NCI-H748 (cell line): Measurements from ENCODE around the gene NLGN1.
"Not testable (repeated sequence)": the region's sequence is repeated elsewhere in the genome, so short reads cannot be mapped to it uniquely, and the experiment has no call there.

Experiments
- DNase-seq: peaks from one replicate; lab custom pipeline; 2025; ENCODE audit not compliant: unreplicated experiment; lab: John Stamatoyannopoulos, UW

The NLGN1 gene

GRCh38 chr3:173397161-173398110 is at the start of gene NLGN1:
Gene NLGN1 (plus strand): TSS chr3:173397744.
- peak; percentile 83 for DNase-seq

- DNase-seq, result no peak
Observed at GRCh38 chr3:173351886-173352285, 45.7 kb upstream of the NLGN1 start.

GRCh38 chr3:173353137-173353536 is 44.4 kb upstream of the NLGN1 start:
- not testable (repeated sequence) for DNase-seq

GRCh38 chr3:173354124-173354523 is 43.4 kb upstream of the NLGN1 start:
- DNase-seq, result no peak

- DNase-seq, result peak; percentile 28
Observed at GRCh38 chr3:173371848-173372487, 25.6 kb upstream of the NLGN1 start.

GRCh38 chr3:173380681-173381080 is 16.9 kb upstream of the NLGN1 start:
- no peak for DNase-seq

- not testable (repeated sequence) for DNase-seq
Observed at GRCh38 chr3:173381936-173382335, 15.6 kb upstream of the NLGN1 start.

GRCh38 chr3:173395073-173395411 is 2.5 kb upstream of the NLGN1 start:
- DNase-seq, result peak; percentile 91

GRCh38 chr3:173395412-173396181 is 1.9 kb upstream of the NLGN1 start:
- DNase-seq, result peak; percentile 96

- DNase-seq, result peak; percentile 75
Observed at GRCh38 chr3:173396191-173397041, 1.1 kb upstream of the NLGN1 start.

GRCh38 chr3:173398111-173398479 is 551 bp downstream of the NLGN1 start:
- no peak for DNase-seq

GRCh38 chr3:173399044-173399443 is 1.5 kb downstream of the NLGN1 start:
- DNase-seq, result no peak

- no peak for DNase-seq
Observed at GRCh38 chr3:173401369-173401768, 3.8 kb downstream of the NLGN1 start.

GRCh38 chr3:173402656-173403055 is 5.1 kb downstream of the NLGN1 start:
- no peak for DNase-seq

GRCh38 chr3:173403376-173403775 is 5.8 kb downstream of the NLGN1 start:
- no peak for DNase-seq

- no peak for DNase-seq
Observed at GRCh38 chr3:173404156-173404555, 6.6 kb downstream of the NLGN1 start.

- DNase-seq, result no peak
Observed at GRCh38 chr3:173410436-173410835, 12.9 kb downstream of the NLGN1 start.

- peak; percentile 76 for DNase-seq
Observed at GRCh38 chr3:173410849-173411248, 13.3 kb downstream of the NLGN1 start.

GRCh38 chr3:173411375-173411973 is 13.9 kb downstream of the NLGN1 start:
- DNase-seq, result peak; percentile 47

GRCh38 chr3:173416070-173416469 is 18.5 kb downstream of the NLGN1 start:
- no peak for DNase-seq
